HCT116 (cell line): ENCODE results near the gene PTPN2. TPM values are rescaled to one million over a fixed set of nuclear protein-coding genes. Genes with fewer than 3 reads are reported as not detected.

Experiments used
- ATAC-seq: fragments of 200-7000 bp; cut with Tn5 transposase; 2 replicates; pipeline ENCODE4 v1.9.1; 2020; ENCODE audit warnings: mild to moderate bottlenecking, moderate library complexity
- BruUV-seq: library from RNA; stranded (reverse); fragments of 400-500 nt; replicated peaks from 2 replicates; lab custom pipeline; 2021; lab: Mats Ljungman, UMichigan
- CTCF ChIA-PET: fragments of 300-600 bp; sonication (Branson Sonifier 250); formaldehyde crosslinking; loops from one replicate; lab custom pipeline; 2021; ENCODE audit warnings: antibody characterized with exemption; lab: Charles Lee
- POLR2A ChIA-PET: fragments of 300-600, 350-600 bp; sonication (Branson Sonifier 250); formaldehyde crosslinking; loops from one replicate; lab custom pipeline; 2021; ENCODE audit warnings: antibody characterized with exemption; lab: Charles Lee
- RAD21 ChIA-PET, 2 experiments: fragments of 300-600 bp; sonication (Branson Sonifier 250); formaldehyde crosslinking; loops; one replicate each; lab custom pipeline; 2023; ENCODE audit warnings: low total read pairs in 2 of 2; ENCODE audit not compliant: uncharacterized antibody in 2 of 2, unreplicated experiment in 2 of 2, low non-redundant PET in 1 of 2; lab: Charles Lee
- DNase-seq: peaks from one replicate; pipeline ENCODE4 v3.0.0-alpha.2; 2010; ENCODE audit warnings: low read depth, low spot score
- H2AFZ ChIP-seq: fragments of 200-600 bp; shearing (Covaris generic), sonication (generic); 2 replicates; pipeline ENCODE4 v1.6.1; 2017; ENCODE audit warnings: low read depth, mixed run types, mixed read lengths, antibody characterized with exemption, low read length; ENCODE audit not compliant: poor library complexity, severe bottlenecking
- H3K27ac ChIP-seq: 2 replicates; pipeline ENCODE4 v1.5.1; 2012; ENCODE audit warnings: low read depth, low read length
- H3K27me3 ChIP-seq: fragments of 200-600 bp; sonication (generic); 2 replicates; pipeline ENCODE4 v1.6.1; 2016; ENCODE audit warnings: mixed run types, low read length, mixed read lengths; ENCODE audit not compliant: insufficient read depth
- H3K36me3 ChIP-seq, 2 experiments: fragments of 200-500 bp in 1 of 2; fragments of 200-600 bp in 1 of 2; sonication (Bioruptor generic) in 1 of 2; sonication (generic) in 1 of 2; 2 replicates each; pipeline versions ENCODE4 v1.5.1 to v1.6.1; 2014 to 2016; ENCODE audit warnings: low read length in 2 of 2, inconsistent platforms in 1 of 2, mixed read lengths in 1 of 2, mixed run types in 1 of 2; ENCODE audit not compliant: insufficient read depth in 2 of 2, control insufficient read depth in 1 of 2
- H3K4me1 ChIP-seq, 2 experiments: fragments of 200-600 bp in 1 of 2; sonication (generic) in 1 of 2; 2 replicates each; pipeline versions ENCODE4 v1.5.1 to v1.6.1; 2012 to 2017; ENCODE audit warnings: low read length in 2 of 2, inconsistent platforms in 1 of 2, mild to moderate bottlenecking in 1 of 2, mixed read lengths in 1 of 2, mixed run types in 1 of 2, moderate library complexity in 1 of 2; ENCODE audit not compliant: insufficient read depth in 2 of 2, control insufficient read depth in 1 of 2
- H3K4me2 ChIP-seq: fragments of 200-600 bp; sonication (generic); 2 replicates; pipeline ENCODE4 v1.6.1; 2017; ENCODE audit warnings: mixed run types, low read length, mixed read lengths
- H3K4me3 ChIP-seq, 2 experiments: fragments of 200-600 bp in 1 of 2; sonication (generic) in 1 of 2; replicated peaks in 1 of 2; 2 replicates each; pipeline ENCODE4 v1.5.1; 2011 to 2016; ENCODE audit warnings: low read length in 2 of 2, control low read depth in 1 of 2, low read depth in 1 of 2, mild to moderate bottlenecking in 1 of 2, mixed read lengths in 1 of 2, mixed run types in 1 of 2
- H3K79me2 ChIP-seq: fragments of 200-600 bp; sonication (generic); 2 replicates; pipeline ENCODE4 v1.6.1; 2017; ENCODE audit warnings: mild to moderate bottlenecking, mixed run types, low read length, moderate library complexity, mixed read lengths; ENCODE audit not compliant: insufficient read depth
- H3K9ac ChIP-seq: fragments of 200-600 bp; sonication (generic); 2 replicates; pipeline ENCODE4 v1.6.1; 2016; ENCODE audit warnings: low read length, mixed read lengths
- H3K9me2 ChIP-seq: fragments of 200-600 bp; sonication (generic), shearing (Covaris generic); 2 replicates; pipeline ENCODE4 v1.6.1; 2017; ENCODE audit warnings: mixed run types, mild to moderate bottlenecking, moderate library complexity; ENCODE audit not compliant: insufficient read depth
- H3K9me3 ChIP-seq, 2 experiments: fragments of 200-500 bp in 1 of 2; fragments of 200-600 bp in 1 of 2; sonication (Bioruptor generic) in 1 of 2; sonication (generic) in 1 of 2; 2 replicates each; pipeline ENCODE4 v1.6.1; 2014 to 2017; ENCODE audit warnings: low read length in 2 of 2, mixed read lengths in 2 of 2, inconsistent platforms in 1 of 2, low read depth in 1 of 2, mild to moderate bottlenecking in 1 of 2, mixed run types in 1 of 2, moderate library complexity in 1 of 2; ENCODE audit not compliant: control insufficient read depth in 1 of 2, insufficient read depth in 1 of 2
- H4K20me1 ChIP-seq: fragments of 200-600 bp; sonication (generic), shearing (Covaris generic); 2 replicates; pipeline ENCODE4 v1.6.1; 2017; ENCODE audit warnings: mixed run types, mild to moderate bottlenecking, moderate library complexity; ENCODE audit not compliant: insufficient read depth
- CBX3 ChIP-seq: IDR thresholded peaks from 2 replicates; pipeline ENCODE4 v1.6.1; 2012; ENCODE audit warnings: low read depth
- CEBPB ChIP-seq: IDR thresholded peaks from 2 replicates; pipeline ENCODE4 v1.6.1; 2012; ENCODE audit warnings: low read depth
- EZH2 ChIP-seq: fragments of 200-600 bp; sonication (generic); IDR thresholded peaks from 2 replicates; pipeline ENCODE4 v1.6.1; 2017; ENCODE audit warnings: antibody characterized with exemption, mixed run types
- FOSL1 ChIP-seq: IDR thresholded peaks from 2 replicates; pipeline ENCODE4 v1.6.1; 2012; ENCODE audit warnings: low read depth
- POLR2A ChIP-seq: IDR thresholded peaks from 2 replicates; pipeline ENCODE4 v1.7.0; 2011; ENCODE audit warnings: borderline replicate concordance; ENCODE audit not compliant: insufficient read depth, insufficient read length; ENCODE audit errors: extremely low read depth
- SIN3A ChIP-seq: IDR thresholded peaks from 2 replicates; pipeline ENCODE4 v1.6.1; 2012; ENCODE audit warnings: low read depth
- YY1 ChIP-seq: IDR thresholded peaks from 2 replicates; pipeline ENCODE4 v1.6.1; 2011; ENCODE audit warnings: low read length, low read depth, moderate library complexity, mild to moderate bottlenecking; ENCODE audit not compliant: insufficient replicate concordance; ENCODE audit errors: extremely low read depth
- ZFX ChIP-seq: fragments of 450-650 bp; IDR thresholded peaks from 2 replicates; pipeline ENCODE4 v1.6.1; 2017
- ZNF274 ChIP-seq: fragments of 200-500 bp; sonication (Bioruptor generic); IDR thresholded peaks from 2 replicates; pipeline ENCODE4 v1.6.1; 2014; ENCODE audit warnings: mild to moderate bottlenecking, low read depth, low read length, inconsistent platforms
- intact Hi-C: fragments of 100-400 bp; cut with micrococcal nuclease; formaldehyde crosslinking; loops from 2 replicates; pipeline ENCODE4 v1.10.0; 2022
- total RNA-seq: library from RNA; stranded (reverse); gene quantifications from one replicate; pipeline ENCODE4 v1.2.1, GENCODE V29; 2021; ENCODE audit not compliant: unreplicated experiment
- TF ChIP-seq, protein P1 (sequence below): IDR thresholded peaks from 2 replicates; pipeline ENCODE4 v1.6.1; 2012
- TF ChIP-seq, protein P2 (sequence below), 3 experiments: fragments of 200-600 bp in 1 of 3; sonication (generic) in 1 of 3; IDR thresholded peaks in 2 of 3; conservative IDR thresholded peaks in 1 of 3; 2 replicates each; pipeline ENCODE4 v1.5.1; 2012 to 2017; ENCODE audit warnings: low read depth in 2 of 3, low read length in 2 of 3, antibody characterized with exemption in 1 of 3, borderline replicate concordance in 1 of 3, control low read depth in 1 of 3, mild to moderate bottlenecking in 1 of 3, mixed read lengths in 1 of 3, mixed run types in 1 of 3, moderate library complexity in 1 of 3; ENCODE audit not compliant: insufficient read depth in 1 of 3

PTPN2 gene
- total RNA-seq, 1 experiment from 2014 or later: 50.3 TPM

DNA sequence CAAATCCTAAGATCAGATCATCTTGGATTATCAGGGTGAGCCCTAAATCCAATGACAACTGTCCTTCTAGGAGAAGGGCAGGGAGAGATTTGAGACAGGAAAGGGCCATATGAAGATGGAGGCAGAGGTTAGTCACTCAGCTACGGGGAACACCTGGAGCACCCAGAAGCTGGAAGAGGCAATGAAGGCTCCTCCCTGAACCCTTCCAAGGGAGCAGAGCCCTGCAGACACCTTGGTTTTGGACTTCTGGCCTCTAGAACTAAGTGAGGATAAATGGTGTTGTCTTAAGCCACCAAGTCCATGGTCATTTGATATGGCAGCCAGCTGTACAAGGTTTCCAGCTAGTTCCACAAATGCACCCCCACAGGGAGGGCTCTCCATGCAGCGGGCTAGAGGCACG lies 6.9 kb upstream of the PTPN2 start:
- BruUV-seq: no TSS peak
- H3K9ac ChIP-seq: no peak overlapping the region
- no peaks in the 10 kb centered on the region for H3K79me2 ChIP-seq
- ChIA-PET RAD21 (no interaction called here), CTCF (interaction anchor here (1.3 kb wide), 1 partner anchor 43 kb away, joined by 3 read pairs; no protein-coding TSS in a partner anchor), POLR2A (interaction anchor here (0.6 kb wide), 1 partner anchor 491 kb away, joined by 4 read pairs; no protein-coding TSS in a partner anchor)
- no peaks in the 10 kb centered on the region for H3K4me1 ChIP-seq
- DNase-seq: no peak
- H3K4me3 ChIP-seq: no peak overlapping the region
- no peak for TF ChIP-seq ZFX
- no peak for TF ChIP-seq POLR2A
- TF ChIP-seq CEBPB: no peak
- no peak for TF ChIP-seq EZH2
- TF ChIP-seq ZNF274: no peak
- no peak for TF ChIP-seq YY1
- no peak overlapping the region for H3K27ac ChIP-seq
- no peaks in the 10 kb centered on the region for H3K9me2 ChIP-seq
- H4K20me1 ChIP-seq: no peaks in the 10 kb centered on the region
- H3K27me3 ChIP-seq: no peaks in the 10 kb centered on the region
- intact Hi-C loops: no loop called here
- no peaks in the 10 kb centered on the region for H3K9me3 ChIP-seq
- H3K36me3 ChIP-seq: no peaks in the 10 kb centered on the region
- ATAC-seq: no peak
- H3K4me2 ChIP-seq: no peak overlapping the region
- no peak overlapping the region for H2AFZ ChIP-seq

DNA sequence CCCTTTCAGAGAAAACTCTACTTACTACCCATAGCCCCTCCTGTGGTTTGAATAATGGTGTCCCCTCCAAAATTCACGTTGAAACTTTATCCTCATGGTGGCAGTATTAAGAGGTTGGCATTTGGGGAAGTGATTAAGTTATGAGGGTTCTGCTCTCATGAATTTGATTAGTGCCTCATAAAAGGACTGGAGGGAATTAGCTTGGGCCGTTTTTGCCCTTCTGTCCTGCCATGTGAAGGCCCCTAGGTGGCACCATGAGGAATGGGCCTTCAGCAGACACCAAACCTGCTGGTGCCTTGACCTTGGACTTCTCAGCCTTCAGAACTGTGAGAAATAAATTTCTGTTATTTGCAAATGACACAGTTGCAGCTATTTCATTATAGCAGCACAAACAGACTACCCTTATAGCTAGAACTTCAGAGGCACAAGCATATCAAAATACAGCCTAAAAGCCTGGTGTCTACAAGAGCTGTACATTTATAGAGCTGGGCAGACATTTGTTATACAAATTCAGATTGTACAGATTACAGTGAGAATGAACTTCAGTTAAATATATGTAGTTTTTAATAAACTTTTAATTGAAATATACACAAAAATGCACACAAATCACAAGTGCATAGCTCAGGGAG lies 2.6 kb upstream of the PTPN2 start:
- TF ChIP-seq SIN3A (no peak), FOSL1 (no peak), CBX3 (peak; percentile 74; the same call in 1 of the 2 replicates)
- TF ChIP-seq, protein P1, sequence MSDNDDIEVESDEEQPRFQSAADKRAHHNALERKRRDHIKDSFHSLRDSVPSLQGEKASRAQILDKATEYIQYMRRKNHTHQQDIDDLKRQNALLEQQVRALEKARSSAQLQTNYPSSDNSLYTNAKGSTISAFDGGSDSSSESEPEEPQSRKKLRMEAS: no peak
- TF ChIP-seq, protein P2, sequence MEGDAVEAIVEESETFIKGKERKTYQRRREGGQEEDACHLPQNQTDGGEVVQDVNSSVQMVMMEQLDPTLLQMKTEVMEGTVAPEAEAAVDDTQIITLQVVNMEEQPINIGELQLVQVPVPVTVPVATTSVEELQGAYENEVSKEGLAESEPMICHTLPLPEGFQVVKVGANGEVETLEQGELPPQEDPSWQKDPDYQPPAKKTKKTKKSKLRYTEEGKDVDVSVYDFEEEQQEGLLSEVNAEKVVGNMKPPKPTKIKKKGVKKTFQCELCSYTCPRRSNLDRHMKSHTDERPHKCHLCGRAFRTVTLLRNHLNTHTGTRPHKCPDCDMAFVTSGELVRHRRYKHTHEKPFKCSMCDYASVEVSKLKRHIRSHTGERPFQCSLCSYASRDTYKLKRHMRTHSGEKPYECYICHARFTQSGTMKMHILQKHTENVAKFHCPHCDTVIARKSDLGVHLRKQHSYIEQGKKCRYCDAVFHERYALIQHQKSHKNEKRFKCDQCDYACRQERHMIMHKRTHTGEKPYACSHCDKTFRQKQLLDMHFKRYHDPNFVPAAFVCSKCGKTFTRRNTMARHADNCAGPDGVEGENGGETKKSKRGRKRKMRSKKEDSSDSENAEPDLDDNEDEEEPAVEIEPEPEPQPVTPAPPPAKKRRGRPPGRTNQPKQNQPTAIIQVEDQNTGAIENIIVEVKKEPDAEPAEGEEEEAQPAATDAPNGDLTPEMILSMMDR (IDR thresholded peaks at IDR 0.05 in 2 of 3, conservative IDR thresholded peaks at IDR 0.05 in 1 of 3; ENCODE audit: borderline replicate concordance in 1 of 3, insufficient read depth in 1 of 3, low read depth in 2 of 3, low read length in 2 of 3): peak in 2 of 3 experiments; percentile 67 to 71; a peak in 4 of 6 replicates
- CTCF ChIA-PET: interaction anchor here (0.5 to 1.3 kb wide), 5 partner anchors 9 to 723 kb away, joined by 3 to 5 read pairs (median 3); partner anchors contain the start of gene AFG3L2
- ATAC-seq (no peak), DNase-seq (no peak)
- intact Hi-C loops: no loop called here
- H3K36me3 ChIP-seq: no peaks in the 10 kb centered on the region
- peaks cover 20% of the 10 kb centered on the region for H3K79me2 ChIP-seq
- H2AFZ ChIP-seq: no peak overlapping the region
- H3K4me1 ChIP-seq: peaks cover 3 to 7% of the 10 kb centered on the region in 2 experiments
- no peak overlapping the region for H3K4me3 ChIP-seq
- no peak overlapping the region for H3K27ac ChIP-seq
- no peaks in the 10 kb centered on the region for H3K27me3 ChIP-seq
- BruUV-seq: no TSS peak
- no peak overlapping the region for H3K9ac ChIP-seq
- no peaks in the 10 kb centered on the region for H3K9me2 ChIP-seq
- POLR2A ChIA-PET: no interaction called here
- RAD21 ChIA-PET: no interaction called here
- H3K4me2 ChIP-seq: no peak overlapping the region
- H4K20me1 ChIP-seq: no peaks in the 10 kb centered on the region
- H3K9me3 ChIP-seq: no peaks in the 10 kb centered on the region
